ENCODE measurements around the gene SYNPO.
A peak's percentile ranks its signal among the peaks of the same experiment; 100 is the strongest.

The SYNPO gene

DNA sequence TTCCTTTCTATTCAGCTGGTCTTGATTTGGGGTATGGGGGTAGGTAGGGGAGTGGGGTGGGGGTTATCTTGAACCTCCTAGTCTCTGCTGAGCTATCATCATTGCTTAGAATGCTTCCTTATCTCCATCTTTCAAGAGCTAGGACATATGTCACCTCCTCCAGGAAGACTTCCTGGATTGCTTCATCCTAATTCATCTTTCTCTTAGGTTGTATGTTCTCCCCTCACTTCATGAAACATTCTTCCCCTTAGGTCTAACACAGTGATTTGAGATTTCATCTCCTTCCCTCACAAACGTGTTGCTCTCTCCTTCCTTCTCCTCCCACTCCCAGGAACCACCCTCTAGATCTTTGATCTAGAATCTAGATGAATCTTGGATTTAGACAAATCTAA lies 2.4 kb upstream of the SYNPO start:
- Mint-ChIP-seq H3K36me3 (peaks cover 3 to 30% of the 10 kb centered on the region in 2 donors), H3K9me3 (no peaks in the 10 kb centered on the region), H3K27ac (no peak overlapping the region), H3K27me3 (no peaks in the 10 kb centered on the region), H3K4me3 (no peak overlapping the region), H3K4me1 (peaks cover 7 to 17% of the 10 kb centered on the region in 2 donors)
- no peak for DNase-seq
- no peak for ATAC-seq (replicated peaks)

- DNase-seq (no peak), ATAC-seq (replicated peaks) (no peak)
- Mint-ChIP-seq H3K9me3 (no peaks in the 10 kb centered on the region), H3K36me3 (peaks cover 3 to 27% of the 10 kb centered on the region in 2 donors), H3K27ac (no peak overlapping the region), H3K4me1 (peaks cover 7 to 12% of the 10 kb centered on the region in 2 donors), H3K27me3 (no peaks in the 10 kb centered on the region), H3K4me3 (no peak overlapping the region)
Measured at GRCh38 chr5:150638488-150639376, 1.7 kb upstream of the SYNPO start.

DNA sequence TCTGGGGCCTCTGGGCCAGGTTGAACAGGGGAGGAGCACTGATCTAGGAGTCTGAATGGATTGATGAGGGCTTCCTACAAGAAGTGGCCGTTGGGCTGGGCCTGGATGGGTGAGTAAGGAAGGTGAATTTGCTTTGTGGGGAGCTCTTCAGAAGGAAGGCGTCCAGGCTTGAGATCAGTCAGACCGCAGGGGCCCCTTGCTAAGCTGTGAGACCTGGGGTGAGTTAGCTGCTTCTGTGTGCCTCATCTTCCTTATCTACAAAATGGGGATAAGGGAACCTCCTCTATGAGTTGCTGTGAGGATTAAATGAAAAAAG lies 1.1 kb upstream of the SYNPO start:
- no peaks in the 10 kb centered on the region for H3K27me3 Mint-ChIP-seq
- DNase-seq = no peak

GRCh38 chr5:150639751-150640150 lies 709 bp upstream of the SYNPO start:
- DNase-seq (no peak), ATAC-seq (replicated peaks) (no peak)
- H3K27me3 Mint-ChIP-seq = no peaks in the 10 kb centered on the region

More for the DNA sequence above, 1.1 kb upstream of the SYNPO start:
- Mint-ChIP-seq H3K9me3 (no peaks in the 10 kb centered on the region), H3K27ac (no peak overlapping the region), H3K4me1 (peaks cover 7 to 12% of the 10 kb centered on the region in 2 donors), H3K36me3 (peaks cover 0 to 24% of the 10 kb centered on the region in 2 donors), H3K4me3 (no peak overlapping the region)
- ATAC-seq (replicated peaks) = no peak

DNA sequence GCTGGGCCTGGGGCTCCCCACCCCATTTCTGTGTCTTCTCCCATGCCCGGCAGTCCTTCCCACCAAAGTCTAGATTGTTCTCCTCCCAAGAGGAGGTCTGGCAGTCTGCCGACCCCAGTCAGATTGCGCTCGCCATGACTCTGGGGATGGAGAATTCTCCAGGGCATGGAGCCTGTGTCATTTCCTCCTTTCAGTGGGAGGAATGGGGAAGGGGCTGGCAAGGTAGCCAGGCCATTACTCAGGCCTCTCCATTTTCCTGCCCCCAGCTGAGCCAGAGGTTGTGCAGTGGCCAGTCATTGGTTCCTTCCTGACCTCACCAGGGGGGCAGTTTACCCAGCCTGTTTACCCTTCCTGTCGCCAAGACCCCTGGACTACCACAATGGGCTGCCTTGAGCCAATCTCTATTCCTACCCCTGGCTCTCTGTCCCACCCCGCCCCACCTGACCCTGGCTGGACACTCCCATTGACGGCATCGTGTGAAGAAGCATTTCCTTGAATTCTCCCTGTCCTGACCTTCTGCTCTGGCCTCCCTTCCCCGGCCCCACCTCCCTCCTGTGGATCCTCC lies 628 bp downstream of the SYNPO start:
- H3K9me3 Mint-ChIP-seq = no peaks in the 10 kb centered on the region
- peaks cover 6 to 12% of the 10 kb centered on the region in 2 donors for H3K4me1 Mint-ChIP-seq
- no peak overlapping the region for H3K27ac Mint-ChIP-seq
- ATAC-seq (replicated peaks) (no peak), DNase-seq (no peak)
- no peaks in the 10 kb centered on the region for H3K27me3 Mint-ChIP-seq
- H3K36me3 Mint-ChIP-seq = peaks cover 0 to 17% of the 10 kb centered on the region in 2 donors
- H3K4me3 Mint-ChIP-seq = no peak overlapping the region

More at GRCh38 chr5:150639751-150640150, 709 bp upstream of the SYNPO start:
- no peak overlapping the region for H3K4me3 Mint-ChIP-seq
- no peak overlapping the region for H3K27ac Mint-ChIP-seq
- H3K36me3 Mint-ChIP-seq = peaks cover 0 to 21% of the 10 kb centered on the region in 2 donors
- no peaks in the 10 kb centered on the region for H3K9me3 Mint-ChIP-seq
- H3K4me1 Mint-ChIP-seq = peaks cover 8 to 12% of the 10 kb centered on the region in 2 donors

GRCh38 chr5:150641824-150642566 lies 1.5 kb downstream of the SYNPO start:
- no peak overlapping the region for H3K4me3 Mint-ChIP-seq
- DNase-seq (no peak), ATAC-seq (replicated peaks) (no peak)
- peaks cover 5% of the 10 kb centered on the region in 2 donors for H3K4me1 Mint-ChIP-seq
- peaks cover 0 to 14% of the 10 kb centered on the region in 2 donors for H3K36me3 Mint-ChIP-seq
- no peaks in the 10 kb centered on the region for H3K27me3 Mint-ChIP-seq
- no peak overlapping the region for H3K27ac Mint-ChIP-seq
- H3K9me3 Mint-ChIP-seq = no peaks in the 10 kb centered on the region

GRCh38 chr5:150642567-150642927 lies 2.1 kb downstream of the SYNPO start:
- DNase-seq = no peak
- Mint-ChIP-seq H3K27me3 (no peaks in the 10 kb centered on the region), H3K9me3 (no peaks in the 10 kb centered on the region), H3K27ac (no peak overlapping the region), H3K4me3 (no peak overlapping the region), H3K36me3 (peaks cover 0 to 19% of the 10 kb centered on the region in 2 donors), H3K4me1 (peaks cover 5% of the 10 kb centered on the region in 2 donors)
- ATAC-seq (replicated peaks) = no peak

DNA sequence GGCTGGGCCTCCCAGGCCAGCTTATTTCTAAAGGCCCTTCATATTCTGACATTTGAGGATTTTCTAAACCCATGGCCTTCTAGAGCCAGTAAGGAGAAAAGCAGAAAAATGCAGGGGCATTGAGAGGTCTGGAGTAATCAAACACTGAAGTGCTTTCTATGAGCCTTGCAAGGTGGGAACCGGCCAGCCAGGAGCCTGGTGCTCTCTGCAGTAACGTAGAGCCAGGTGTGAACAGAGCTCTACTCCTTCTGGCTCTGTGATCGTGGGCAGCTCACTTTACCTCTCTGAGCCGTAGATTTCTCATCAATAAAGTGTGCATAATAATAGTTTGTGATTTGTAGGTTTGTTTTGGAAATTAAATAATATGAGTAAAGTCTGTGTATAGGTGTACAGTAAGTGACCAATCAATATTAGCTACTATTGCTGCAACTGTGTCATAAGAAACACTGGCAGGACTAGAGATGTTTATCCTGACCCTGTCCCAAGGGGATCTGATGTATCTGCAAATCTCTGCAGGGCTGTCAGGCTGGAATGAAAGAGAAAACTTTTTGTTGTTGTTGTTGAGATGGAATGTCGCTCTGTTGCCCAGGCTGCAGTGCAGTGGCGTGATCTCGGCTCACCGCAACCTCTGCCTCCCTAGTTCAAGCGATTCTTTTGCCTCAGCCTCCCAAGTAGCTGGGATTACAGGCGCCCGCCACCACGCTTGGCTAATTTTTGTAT lies 2.7 kb downstream of the SYNPO start:
- H3K27ac Mint-ChIP-seq = no peak overlapping the region
- no peaks in the 10 kb centered on the region for H3K27me3 Mint-ChIP-seq
- ATAC-seq (replicated peaks) (no peak), DNase-seq (no peak)
- H3K9me3 Mint-ChIP-seq = no peaks in the 10 kb centered on the region
- peaks cover 0 to 23% of the 10 kb centered on the region in 2 donors for H3K36me3 Mint-ChIP-seq
- H3K4me1 Mint-ChIP-seq = peaks cover 3% of the 10 kb centered on the region in 2 donors
- no peak overlapping the region for H3K4me3 Mint-ChIP-seq

DNA sequence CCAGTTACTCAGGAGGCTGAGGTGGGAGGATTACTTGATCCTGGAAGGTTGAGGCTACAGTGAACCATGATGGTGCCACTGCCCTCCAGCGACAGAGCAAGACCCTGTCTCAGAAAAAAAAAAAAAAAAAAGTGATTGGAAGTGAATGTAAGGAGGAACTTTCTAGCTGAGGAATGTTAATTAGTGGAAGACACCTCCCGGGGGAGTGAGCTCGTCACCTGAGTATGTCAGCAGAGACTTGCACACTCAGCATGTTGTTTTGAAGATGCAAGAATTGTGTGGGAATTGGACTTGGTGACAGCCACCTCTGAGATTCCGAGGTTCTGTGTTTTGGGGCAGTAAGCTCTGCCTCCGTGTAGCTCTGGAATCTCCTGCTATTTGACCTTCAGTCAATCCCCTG lies 3.6 kb downstream of the SYNPO start:
- Mint-ChIP-seq H3K4me1 (peaks cover 0 to 1% of the 10 kb centered on the region in 2 donors), H3K27me3 (no peaks in the 10 kb centered on the region), H3K36me3 (peaks cover 8 to 32% of the 10 kb centered on the region in 2 donors), H3K4me3 (no peak overlapping the region), H3K9me3 (no peaks in the 10 kb centered on the region), H3K27ac (peak overlapping the region; percentile 7)
- no peak for DNase-seq
- ATAC-seq (replicated peaks) = no peak

GRCh38 chr5:150644514-150644913 lies 4.1 kb downstream of the SYNPO start:
- no peak for DNase-seq
- peaks cover 10 to 35% of the 10 kb centered on the region in 2 donors for H3K36me3 Mint-ChIP-seq
- H3K4me3 Mint-ChIP-seq = no peak overlapping the region
- peaks cover 0 to 1% of the 10 kb centered on the region in 2 donors for H3K4me1 Mint-ChIP-seq
- ATAC-seq (replicated peaks) = no peak
- H3K27me3 Mint-ChIP-seq = no peaks in the 10 kb centered on the region
- no peaks in the 10 kb centered on the region for H3K9me3 Mint-ChIP-seq
- peak overlapping the region; percentile 7 for H3K27ac Mint-ChIP-seq

DNA sequence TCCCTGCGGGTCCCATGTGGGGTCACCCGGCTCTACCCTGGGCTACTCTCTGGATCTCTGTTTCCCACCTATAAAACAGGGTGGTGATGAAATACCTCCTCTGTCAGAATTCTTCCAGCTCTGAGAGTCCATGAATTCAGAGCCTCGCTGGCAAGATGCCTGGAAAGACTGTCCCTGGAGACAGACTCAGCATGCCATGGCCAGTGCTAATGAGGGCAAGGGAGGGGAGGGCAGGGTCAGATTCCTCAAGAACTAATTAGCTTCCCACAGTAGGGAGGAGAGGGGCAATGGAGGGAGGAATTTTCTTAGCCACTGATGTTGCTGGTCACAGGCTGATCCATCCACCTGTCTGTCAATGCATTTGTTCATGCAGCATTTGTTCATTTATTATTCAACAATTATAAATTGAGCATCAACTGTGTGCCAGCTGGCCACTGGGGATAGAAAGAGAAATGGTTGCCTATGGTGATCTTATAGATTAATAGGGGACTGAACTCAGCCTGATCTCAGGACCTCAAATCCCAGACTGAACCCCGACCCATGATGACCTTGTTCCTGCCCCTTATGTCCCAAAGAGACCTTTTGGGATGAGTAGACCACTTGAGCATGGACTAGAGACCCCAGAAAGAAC lies 4.7 kb downstream of the SYNPO start:
- H3K4me3 Mint-ChIP-seq = no peak overlapping the region
- ATAC-seq (replicated peaks) (no peak), DNase-seq (no peak)
- no peaks in the 10 kb centered on the region for H3K9me3 Mint-ChIP-seq
- peaks cover 0 to 1% of the 10 kb centered on the region in 2 donors for H3K4me1 Mint-ChIP-seq
- peaks cover 15 to 39% of the 10 kb centered on the region in 2 donors for H3K36me3 Mint-ChIP-seq
- H3K27me3 Mint-ChIP-seq = no peaks in the 10 kb centered on the region
- H3K27ac Mint-ChIP-seq = no peak overlapping the region

- DNase-seq = no peak
- peaks cover 16 to 33% of the 10 kb centered on the region in 2 donors for H3K36me3 Mint-ChIP-seq
- no peaks in the 10 kb centered on the region for H3K27me3 Mint-ChIP-seq
- no peak for ATAC-seq (replicated peaks)
- H3K27ac Mint-ChIP-seq = no peak overlapping the region
- no peaks in the 10 kb centered on the region for H3K9me3 Mint-ChIP-seq
- peaks cover 0 to 7% of the 10 kb centered on the region in 2 donors for H3K4me1 Mint-ChIP-seq
- no peak overlapping the region for H3K4me3 Mint-ChIP-seq
Measured at GRCh38 chr5:150647275-150648251, 7.1 kb downstream of the SYNPO start.
